ENCODE measurements around the gene B3GNT7. TPM values are rescaled to one million over a fixed set of nuclear protein-coding genes. Genes with fewer than 3 reads are reported as not detected.
"Not testable (repeated sequence)": the region's sequence is repeated elsewhere in the genome, so short reads cannot be mapped to it uniquely, and the experiment has no call there.

Gene B3GNT7
- not detected in 2 replicates for total RNA-seq

- intact Hi-C loops (cut with micrococcal nuclease), result no loop called here
These were observed at the start of gene B3GNT7 for GRCh38 chr2:231395188-231396057. TSS of gene B3GNT7 (plus strand) at chr2:231395710. CDS start at chr2:231395804, 94 bp downstream.

- intact Hi-C loops (cut with micrococcal nuclease), result no loop called here
These were observed 48.4 kb upstream of the B3GNT7 start for GRCh38 chr2:231347081-231347480.

GRCh38 chr2:231347638-231348037 lies 47.9 kb upstream of the B3GNT7 start:
- intact Hi-C loops (cut with micrococcal nuclease), result no loop called here

GRCh38 chr2:231348173-231348572 lies 47.3 kb upstream of the B3GNT7 start:
- intact Hi-C loops (cut with micrococcal nuclease), result no loop called here

- intact Hi-C loops (cut with micrococcal nuclease), result no loop called here
These were observed 46.7 kb upstream of the B3GNT7 start for GRCh38 chr2:231348704-231349373.

GRCh38 chr2:231349374-231349735 lies 46.2 kb upstream of the B3GNT7 start:
- intact Hi-C loops (cut with micrococcal nuclease), result not testable (repeated sequence)

- intact Hi-C loops (cut with micrococcal nuclease), result no loop called here
These were observed 43.9 kb upstream of the B3GNT7 start for GRCh38 chr2:231351648-231352047.

- intact Hi-C loops (cut with micrococcal nuclease), result no loop called here
These were observed 42.0 kb upstream of the B3GNT7 start for GRCh38 chr2:231353469-231353868.

- intact Hi-C loops (cut with micrococcal nuclease), result no loop called here
These were observed 39.7 kb upstream of the B3GNT7 start for GRCh38 chr2:231355508-231356465.

GRCh38 chr2:231356466-231356844 lies 39.1 kb upstream of the B3GNT7 start:
- intact Hi-C loops (cut with micrococcal nuclease), result no loop called here

- intact Hi-C loops (cut with micrococcal nuclease), result no loop called here
These were observed 38.5 kb upstream of the B3GNT7 start for GRCh38 chr2:231357048-231357447.

GRCh38 chr2:231357931-231358330 lies 37.6 kb upstream of the B3GNT7 start:
- intact Hi-C loops (cut with micrococcal nuclease), result no loop called here

GRCh38 chr2:231359441-231359840 lies 36.1 kb upstream of the B3GNT7 start:
- intact Hi-C loops (cut with micrococcal nuclease), result no loop called here

GRCh38 chr2:231359948-231360347 lies 35.6 kb upstream of the B3GNT7 start:
- intact Hi-C loops (cut with micrococcal nuclease), result no loop called here

- intact Hi-C loops (cut with micrococcal nuclease), result no loop called here
These were observed 35.1 kb upstream of the B3GNT7 start for GRCh38 chr2:231360401-231360800.

GRCh38 chr2:231360881-231361371 lies 34.6 kb upstream of the B3GNT7 start:
- intact Hi-C loops (cut with micrococcal nuclease), result no loop called here

- intact Hi-C loops (cut with micrococcal nuclease), result no loop called here
These were observed 33.6 kb upstream of the B3GNT7 start for GRCh38 chr2:231361701-231362554.

- intact Hi-C loops (cut with micrococcal nuclease), result no loop called here
These were observed 32.8 kb upstream of the B3GNT7 start for GRCh38 chr2:231362555-231363184.

GRCh38 chr2:231364061-231364460 lies 31.4 kb upstream of the B3GNT7 start:
- intact Hi-C loops (cut with micrococcal nuclease), result no loop called here
